SIG-M5 treated with dmso at 0.1 percent for 504 hours (cell line): ENCODE data around the gene FLRT1.

Source experiments
- DNase-seq: peaks from one replicate; lab custom pipeline; 2025; ENCODE audit not compliant: unreplicated experiment; lab: John Stamatoyannopoulos, UW

FLRT1 gene

GRCh38 chr11:64022125-64022784 lies 13.5 kb upstream of the FLRT1 start:
- no peak for DNase-seq

- no peak for DNase-seq
Measured at GRCh38 chr11:64023712-64024710, 11.7 kb upstream of the FLRT1 start.

GRCh38 chr11:64025205-64025604 lies 10.5 kb upstream of the FLRT1 start:
- DNase-seq, result no peak

GRCh38 chr11:64026575-64027205 lies 9.0 kb upstream of the FLRT1 start:
- no peak for DNase-seq

GRCh38 chr11:64027651-64028397 lies 7.9 kb upstream of the FLRT1 start:
- DNase-seq, result peak; percentile 49

GRCh38 chr11:64028398-64029115 lies 7.2 kb upstream of the FLRT1 start:
- DNase-seq, result no peak

GRCh38 chr11:64029773-64030172 lies 6.0 kb upstream of the FLRT1 start:
- no peak for DNase-seq

- DNase-seq, result no peak
Measured at GRCh38 chr11:64031001-64031400, 4.7 kb upstream of the FLRT1 start.

GRCh38 chr11:64032050-64032449 lies 3.7 kb upstream of the FLRT1 start:
- DNase-seq, result no peak

- DNase-seq, result no peak
Measured at GRCh38 chr11:64034411-64034811, 1.3 kb upstream of the FLRT1 start.

- DNase-seq, result no peak
Measured at GRCh38 chr11:64035081-64035524, 628 bp upstream of the FLRT1 start.

GRCh38 chr11:64036087-64037026 lies 626 bp downstream of the FLRT1 start:
- peak; percentile 40 for DNase-seq

GRCh38 chr11:64037027-64037634 lies 1.4 kb downstream of the FLRT1 start:
- no peak for DNase-seq

GRCh38 chr11:64038500-64038899 lies 2.8 kb downstream of the FLRT1 start:
- DNase-seq, result no peak

GRCh38 chr11:64039012-64039665 lies 3.4 kb downstream of the FLRT1 start:
- DNase-seq, result no peak

- DNase-seq, result no peak
Measured at GRCh38 chr11:64040684-64041322, 5.1 kb downstream of the FLRT1 start.

GRCh38 chr11:64041846-64042245 lies 6.1 kb downstream of the FLRT1 start:
- DNase-seq, result no peak

- no peak for DNase-seq
Measured at GRCh38 chr11:64042301-64042700, 6.6 kb downstream of the FLRT1 start.
